Nephron progenitor cell (in vitro differentiated cells): Measurements from ENCODE around the gene MCF2L2.

Experiments
- DNase-seq: peaks from one replicate; pipeline ENCODE4 v3.0.0; 2021
- H3K27ac Mint-ChIP-seq: 2 replicates; pipeline ENCODE4 v1.8.0; 2021; ENCODE audit warnings: mild to moderate bottlenecking, moderate library complexity, mixed read lengths
- H3K27me3 Mint-ChIP-seq: 2 replicates; pipeline ENCODE4 v1.8.0; 2021; ENCODE audit warnings: mild to moderate bottlenecking, low read depth, mixed read lengths; ENCODE audit not compliant: poor library complexity
- H3K36me3 Mint-ChIP-seq: 2 replicates; pipeline ENCODE4 v1.8.0; 2021; ENCODE audit warnings: low read depth, mixed read lengths
- H3K4me1 Mint-ChIP-seq: 2 replicates; pipeline ENCODE4 v1.8.0; 2021; ENCODE audit warnings: mixed read lengths
- H3K4me3 Mint-ChIP-seq: 2 replicates; pipeline ENCODE4 v1.8.0; 2021; ENCODE audit warnings: mild to moderate bottlenecking, moderate library complexity, mixed read lengths
- H3K9me3 Mint-ChIP-seq: 2 replicates; pipeline ENCODE4 v1.8.0; 2021; ENCODE audit warnings: mild to moderate bottlenecking, moderate library complexity, mixed read lengths
- CTCF ChIP-seq: fragments of 200-600 bp; sonication (generic); IDR thresholded peaks from 2 replicates; pipeline ENCODE4 v1.5.0; 2021; ENCODE audit warnings: antibody characterized with exemption

The MCF2L2 gene

GRCh38 chr3:183312433-183312832 is 116.0 kb downstream of the MCF2L2 start:
- DNase-seq: no peak
- no peak overlapping the region for H3K27ac Mint-ChIP-seq
- no peak overlapping the region for H3K4me3 Mint-ChIP-seq
- H3K36me3 Mint-ChIP-seq: peaks cover 4% of the 10 kb centered on the region
- no peak for TF ChIP-seq CTCF
- H3K27me3 Mint-ChIP-seq: peaks cover 6% of the 10 kb centered on the region
- peaks cover 7% of the 10 kb centered on the region for H3K4me1 Mint-ChIP-seq
- H3K9me3 Mint-ChIP-seq: no peaks in the 10 kb centered on the region

GRCh38 chr3:183310936-183311335 is 117.5 kb downstream of the MCF2L2 start:
- no peak for DNase-seq
- no peak for TF ChIP-seq CTCF
- H3K4me3 Mint-ChIP-seq: no peak overlapping the region
- peaks cover 4% of the 10 kb centered on the region for H3K36me3 Mint-ChIP-seq
- H3K4me1 Mint-ChIP-seq: peaks cover 14% of the 10 kb centered on the region
- no peak overlapping the region for H3K27ac Mint-ChIP-seq
- H3K27me3 Mint-ChIP-seq: peaks cover 5% of the 10 kb centered on the region
- H3K9me3 Mint-ChIP-seq: no peaks in the 10 kb centered on the region

- H3K27me3 Mint-ChIP-seq: peaks cover 5% of the 10 kb centered on the region
- peaks cover 13% of the 10 kb centered on the region for H3K4me1 Mint-ChIP-seq
- no peak overlapping the region for H3K4me3 Mint-ChIP-seq
- H3K36me3 Mint-ChIP-seq: peaks cover 4% of the 10 kb centered on the region
- H3K9me3 Mint-ChIP-seq: no peaks in the 10 kb centered on the region
- TF ChIP-seq CTCF: no peak
- no peak for DNase-seq
- no peak overlapping the region for H3K27ac Mint-ChIP-seq
These were observed 119.1 kb downstream of the MCF2L2 start for GRCh38 chr3:183309276-183309675.

GRCh38 chr3:183308751-183309150 is 119.7 kb downstream of the MCF2L2 start:
- DNase-seq: no peak

GRCh38 chr3:183307749-183308148 is 120.7 kb downstream of the MCF2L2 start:
- no peaks in the 10 kb centered on the region for H3K9me3 Mint-ChIP-seq
- no peak for DNase-seq
- no peaks in the 10 kb centered on the region for H3K27me3 Mint-ChIP-seq
- no peak overlapping the region for H3K4me3 Mint-ChIP-seq
- no peak overlapping the region for H3K27ac Mint-ChIP-seq
- no peak for TF ChIP-seq CTCF
- peaks cover 4% of the 10 kb centered on the region for H3K36me3 Mint-ChIP-seq
- H3K4me1 Mint-ChIP-seq: peaks cover 7% of the 10 kb centered on the region

More at GRCh38 chr3:183308751-183309150, 119.7 kb downstream of the MCF2L2 start:
- Mint-ChIP-seq H3K4me1 (peaks cover 8% of the 10 kb centered on the region), H3K36me3 (peaks cover 4% of the 10 kb centered on the region), H3K27ac (no peak overlapping the region), H3K4me3 (no peak overlapping the region), H3K27me3 (peaks cover 5% of the 10 kb centered on the region), H3K9me3 (no peaks in the 10 kb centered on the region)
- no peak for TF ChIP-seq CTCF

- no peak for DNase-seq
These were observed 121.4 kb downstream of the MCF2L2 start for GRCh38 chr3:183306798-183307671.

More at GRCh38 chr3:183306798-183307671, 121.4 kb downstream of the MCF2L2 start:
- Mint-ChIP-seq H3K27me3 (no peaks in the 10 kb centered on the region), H3K4me3 (no peak overlapping the region), H3K4me1 (peaks cover 12% of the 10 kb centered on the region), H3K27ac (no peak overlapping the region), H3K9me3 (no peaks in the 10 kb centered on the region), H3K36me3 (peaks cover 4% of the 10 kb centered on the region)
- no peak for TF ChIP-seq CTCF
